Activated naive CD4-positive, alpha-beta T cell (primary cell): ENCODE measurements around the gene HIVEP2.
A peak's percentile ranks its signal among the peaks of the same experiment; 100 is the strongest.

Experiments
- DNase-seq, 4 experiments: peaks; one replicate each; lab custom pipeline; 2025; lab: John Stamatoyannopoulos, UW

Gene HIVEP2

GRCh38 chr6:142914937-142915697 lies 29.9 kb downstream of the HIVEP2 start:
- DNase-seq: no peak

- no peak for DNase-seq
Measured at GRCh38 chr6:142914369-142914768, 30.6 kb downstream of the HIVEP2 start.

- peak; percentile 13 to 52 (median 29) for DNase-seq
Measured at GRCh38 chr6:142913511-142914047, 31.4 kb downstream of the HIVEP2 start.

- no peak for DNase-seq
Measured at GRCh38 chr6:142913036-142913510, 31.9 kb downstream of the HIVEP2 start.

- DNase-seq: no peak
Measured at GRCh38 chr6:142912125-142912524, 32.9 kb downstream of the HIVEP2 start.

GRCh38 chr6:142911430-142911829 lies 33.5 kb downstream of the HIVEP2 start:
- DNase-seq: no peak

GRCh38 chr6:142909686-142910085 lies 35.3 kb downstream of the HIVEP2 start:
- DNase-seq: no peak

- DNase-seq: no peak
Measured at GRCh38 chr6:142908235-142908634, 36.7 kb downstream of the HIVEP2 start.

- no peak for DNase-seq
Measured at GRCh38 chr6:142907544-142907943, 37.4 kb downstream of the HIVEP2 start.

- DNase-seq: no peak
Measured at GRCh38 chr6:142906945-142907470, 38.0 kb downstream of the HIVEP2 start.

GRCh38 chr6:142903812-142904211 lies 41.2 kb downstream of the HIVEP2 start:
- no peak for DNase-seq

GRCh38 chr6:142902636-142903053 lies 42.3 kb downstream of the HIVEP2 start:
- peak in 2 of 4 experiments; percentile 46 for DNase-seq

GRCh38 chr6:142901611-142902010 lies 43.4 kb downstream of the HIVEP2 start:
- DNase-seq: no peak

GRCh38 chr6:142900227-142900971 lies 44.6 kb downstream of the HIVEP2 start:
- DNase-seq: no peak

GRCh38 chr6:142898927-142899895 lies 45.8 kb downstream of the HIVEP2 start:
- DNase-seq: no peak

- no peak for DNase-seq
Measured at GRCh38 chr6:142897659-142898058, 47.3 kb downstream of the HIVEP2 start.

- DNase-seq: no peak
Measured at GRCh38 chr6:142896732-142897131, 48.2 kb downstream of the HIVEP2 start.

GRCh38 chr6:142893088-142893487 lies 51.9 kb downstream of the HIVEP2 start:
- DNase-seq: no peak

GRCh38 chr6:142892254-142893021 lies 52.5 kb downstream of the HIVEP2 start:
- DNase-seq: no peak

- no peak for DNase-seq
Measured at GRCh38 chr6:142891454-142891853, 53.5 kb downstream of the HIVEP2 start.

- DNase-seq: no peak
Measured at GRCh38 chr6:142888456-142888855, 56.5 kb downstream of the HIVEP2 start.
